Kidney (tissue), 14 donors: ENCODE data around the gene RMI2. TPM values are rescaled to one million over a fixed set of nuclear protein-coding genes. Genes with fewer than 3 reads are reported as not detected.

Source experiments
- DNase-seq, 5 donors: peaks; one replicate each; pipeline ENCODE4 v3.0.0-alpha.2; 2013 to 2020
- FAIRE-seq: peaks from 2 replicates; lab custom pipeline; 2012; peaks lifted over from hg19 to GRCh38; lab: Jason Lieb, UNC
- H3K27ac ChIP-seq, 2 donors: one replicate each; pipeline ENCODE4 v1.7.0; 2013; ENCODE audit warnings: low read depth in 2 of 2, low read length in 2 of 2, inconsistent platforms in 1 of 2
- H3K27me3 ChIP-seq: one replicate; pipeline ENCODE4 v1.7.1; 2013; ENCODE audit warnings: low read length, inconsistent platforms; ENCODE audit not compliant: control insufficient read depth, insufficient read depth
- H3K36me3 ChIP-seq, 3 donors: one replicate each; pipeline versions ENCODE4 v1.7.0 to v1.7.1; 2013; ENCODE audit warnings: low read length in 3 of 3, control low read depth in 1 of 3, inconsistent platforms in 1 of 3; ENCODE audit not compliant: insufficient read depth in 3 of 3, control insufficient read depth in 2 of 3
- H3K4me1 ChIP-seq, 3 donors: one replicate each; pipeline versions ENCODE4 v1.7.0 to v1.7.1; 2013; ENCODE audit warnings: low read length in 3 of 3, inconsistent platforms in 1 of 3, low read depth in 1 of 3; ENCODE audit not compliant: control insufficient read depth in 2 of 3, insufficient read depth in 2 of 3
- H3K4me3 ChIP-seq, 3 donors: one replicate each; pipeline versions ENCODE4 v1.7.0 to v1.8.1; 2013; ENCODE audit warnings: low read length in 3 of 3, control low read depth in 1 of 3, inconsistent platforms in 1 of 3
- H3K9ac ChIP-seq, 3 donors: one replicate each; pipeline versions ENCODE4 v1.7.0 to v1.7.1; 2013; ENCODE audit warnings: low read length in 3 of 3, control low read depth in 1 of 3, inconsistent platforms in 1 of 3
- H3K9me3 ChIP-seq, 3 donors: one replicate each; pipeline versions ENCODE4 v1.7.0 to v1.7.1; 2013; ENCODE audit warnings: low read length in 3 of 3, control low read depth in 1 of 3, inconsistent platforms in 1 of 3; ENCODE audit not compliant: control insufficient read depth in 2 of 3, insufficient read depth in 1 of 3
- intact Hi-C: fragments of 100-400 bp; cut with DNase I; formaldehyde crosslinking; loops from one replicate; pipeline ENCODE4 v1.11.1; 2022
- polyA plus RNA-seq: library from polyadenylated mRNA; stranded (reverse); fragments of 350-450 nt; fragmentation: Illumina TruSeq; extraction: RNeasy Lipid Tissue Mini Kit (QIAGEN cat#74804); gene quantifications from one replicate; pipeline ENCODE4 v1.2.3, GENCODE V29; 2014; ENCODE audit warnings: low read depth, low replicate concordance; ENCODE audit not compliant: insufficient read depth
- total RNA-seq: library from RNA; stranded (reverse); fragmentation: NEBNext Ultra II Directional; extraction: Animal tissue kit (Norgen Biotek cat#: 25700); gene quantifications from one replicate; pipeline ENCODE4 v1.2.1, GENCODE V29; 2021
- TF ChIP-seq, protein P1 (sequence below): IDR thresholded peaks from 3 replicates; pipeline ENCODE4 v1.5.1; 2012; ENCODE audit warnings: mild to moderate bottlenecking, moderate library complexity, borderline replicate concordance; ENCODE audit not compliant: insufficient read depth; ENCODE audit errors: extremely low read depth
- donor health status: control.
- donor health status: control.
- donor health status: control.
- donor health status: control.
- donor health status: control.
- donor health status: DM: yes; HTN: yes; CAD: no.
- donor health status: Normal renal cell carcinoma (clear cell type).

RMI2 gene
- total and polyA plus RNA-seq, 2 donors from 2014 or later = 4.6 to 5.2 TPM

DNA sequence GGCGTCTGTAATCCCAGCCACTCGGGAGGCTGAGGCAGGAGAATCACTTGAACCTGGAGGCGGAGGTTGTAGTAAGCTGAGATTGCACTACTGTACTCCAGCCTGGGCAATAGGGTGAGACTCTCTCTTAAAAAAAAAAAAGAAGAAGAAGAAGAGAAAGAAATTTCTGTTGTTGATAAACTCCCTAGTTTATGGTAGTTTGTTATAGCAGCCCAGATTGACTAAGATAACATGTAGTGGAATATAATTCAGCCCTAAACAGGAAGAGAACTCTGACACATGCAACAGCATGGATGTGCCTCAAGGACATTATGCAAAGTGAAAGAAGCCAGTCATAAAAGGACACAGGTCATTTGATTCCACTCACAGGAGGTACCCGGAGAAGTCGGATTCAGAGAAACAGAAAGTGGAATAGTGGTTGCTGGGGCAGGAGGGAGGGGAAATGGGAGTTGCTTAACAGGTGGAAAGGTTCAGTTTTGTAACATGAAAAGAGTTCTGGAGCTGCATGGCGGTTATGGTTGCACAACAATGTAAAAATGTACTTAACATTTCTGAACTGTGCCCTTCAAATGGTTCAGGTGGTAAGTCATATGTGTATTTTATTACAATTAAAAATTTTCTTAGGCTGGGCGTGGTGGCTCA lies 38.1 kb upstream of the RMI2 start:
- H3K27ac ChIP-seq = no peak overlapping the region
- FAIRE-seq (no peak), DNase-seq (no peak)
- peaks cover 0 to 16% (median 4%) of the 10 kb centered on the region in 3 donors for H3K4me1 ChIP-seq
- H3K9me3 ChIP-seq = peaks cover 0 to 2% (median 0%) of the 10 kb centered on the region in 3 donors
- no peaks in the 10 kb centered on the region for H3K27me3 ChIP-seq
- intact Hi-C loops = no loop called here
- no peak overlapping the region for H3K9ac ChIP-seq
- TF ChIP-seq, protein P1, sequence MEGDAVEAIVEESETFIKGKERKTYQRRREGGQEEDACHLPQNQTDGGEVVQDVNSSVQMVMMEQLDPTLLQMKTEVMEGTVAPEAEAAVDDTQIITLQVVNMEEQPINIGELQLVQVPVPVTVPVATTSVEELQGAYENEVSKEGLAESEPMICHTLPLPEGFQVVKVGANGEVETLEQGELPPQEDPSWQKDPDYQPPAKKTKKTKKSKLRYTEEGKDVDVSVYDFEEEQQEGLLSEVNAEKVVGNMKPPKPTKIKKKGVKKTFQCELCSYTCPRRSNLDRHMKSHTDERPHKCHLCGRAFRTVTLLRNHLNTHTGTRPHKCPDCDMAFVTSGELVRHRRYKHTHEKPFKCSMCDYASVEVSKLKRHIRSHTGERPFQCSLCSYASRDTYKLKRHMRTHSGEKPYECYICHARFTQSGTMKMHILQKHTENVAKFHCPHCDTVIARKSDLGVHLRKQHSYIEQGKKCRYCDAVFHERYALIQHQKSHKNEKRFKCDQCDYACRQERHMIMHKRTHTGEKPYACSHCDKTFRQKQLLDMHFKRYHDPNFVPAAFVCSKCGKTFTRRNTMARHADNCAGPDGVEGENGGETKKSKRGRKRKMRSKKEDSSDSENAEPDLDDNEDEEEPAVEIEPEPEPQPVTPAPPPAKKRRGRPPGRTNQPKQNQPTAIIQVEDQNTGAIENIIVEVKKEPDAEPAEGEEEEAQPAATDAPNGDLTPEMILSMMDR = no peak
- H3K36me3 ChIP-seq = no peaks in the 10 kb centered on the region
- no peak overlapping the region for H3K4me3 ChIP-seq

DNA sequence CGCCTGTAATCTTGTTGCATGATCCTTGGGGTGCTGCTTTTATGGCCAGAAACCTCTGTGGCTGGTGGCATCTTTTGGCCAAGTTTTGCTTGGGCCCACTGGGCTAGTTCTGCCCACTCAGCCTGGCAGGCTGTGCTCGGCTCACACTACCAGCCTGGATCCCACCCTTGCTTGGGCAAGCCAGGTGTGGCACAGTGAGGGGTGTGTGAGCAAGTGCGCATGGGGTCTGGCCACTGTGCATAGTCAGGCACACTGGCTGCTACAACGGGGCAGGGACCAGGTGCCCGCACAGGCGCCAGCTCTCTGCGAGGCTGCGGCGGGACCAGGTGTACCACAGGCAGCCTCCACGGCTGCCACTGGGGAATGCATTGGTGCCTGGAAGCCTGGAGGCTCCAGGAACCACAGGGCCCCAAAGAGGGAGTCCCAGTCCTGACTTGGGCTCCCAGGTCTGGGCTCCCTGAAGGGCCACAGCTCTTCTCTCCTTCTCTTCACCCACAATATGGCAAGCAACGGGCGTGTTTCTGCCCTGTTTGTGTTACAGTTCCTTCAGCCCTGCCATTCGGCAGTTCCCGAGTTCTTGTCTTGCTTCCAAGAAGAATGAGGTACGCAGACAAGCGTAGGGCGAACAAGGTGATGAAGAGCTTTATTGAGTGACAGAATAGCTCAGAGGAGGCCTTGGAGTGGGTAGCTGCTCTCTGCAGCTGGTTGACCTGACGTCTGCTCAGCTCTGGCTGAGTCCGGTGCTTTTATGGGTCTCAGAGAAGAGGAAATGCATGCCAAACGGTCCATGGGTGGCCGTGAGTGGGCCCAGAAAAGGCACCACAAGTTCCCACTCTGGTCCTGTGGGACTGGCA lies 37.4 kb upstream of the RMI2 start:
- peaks cover under 1 to 18% (median 4%) of the 10 kb centered on the region in 3 donors for H3K4me1 ChIP-seq
- no peak for DNase-seq
- no peaks in the 10 kb centered on the region for H3K27me3 ChIP-seq
- peaks cover 0 to 2% (median 0%) of the 10 kb centered on the region in 3 donors for H3K9me3 ChIP-seq
- no peak overlapping the region for H3K4me3 ChIP-seq
- no peaks in the 10 kb centered on the region for H3K36me3 ChIP-seq
- intact Hi-C loops = no loop called here
- peak overlapping the region; percentile 32 to 56 for H3K27ac ChIP-seq
- TF ChIP-seq, protein P1 = no peak
- FAIRE-seq = no peak
- H3K9ac ChIP-seq = no peak overlapping the region

DNA sequence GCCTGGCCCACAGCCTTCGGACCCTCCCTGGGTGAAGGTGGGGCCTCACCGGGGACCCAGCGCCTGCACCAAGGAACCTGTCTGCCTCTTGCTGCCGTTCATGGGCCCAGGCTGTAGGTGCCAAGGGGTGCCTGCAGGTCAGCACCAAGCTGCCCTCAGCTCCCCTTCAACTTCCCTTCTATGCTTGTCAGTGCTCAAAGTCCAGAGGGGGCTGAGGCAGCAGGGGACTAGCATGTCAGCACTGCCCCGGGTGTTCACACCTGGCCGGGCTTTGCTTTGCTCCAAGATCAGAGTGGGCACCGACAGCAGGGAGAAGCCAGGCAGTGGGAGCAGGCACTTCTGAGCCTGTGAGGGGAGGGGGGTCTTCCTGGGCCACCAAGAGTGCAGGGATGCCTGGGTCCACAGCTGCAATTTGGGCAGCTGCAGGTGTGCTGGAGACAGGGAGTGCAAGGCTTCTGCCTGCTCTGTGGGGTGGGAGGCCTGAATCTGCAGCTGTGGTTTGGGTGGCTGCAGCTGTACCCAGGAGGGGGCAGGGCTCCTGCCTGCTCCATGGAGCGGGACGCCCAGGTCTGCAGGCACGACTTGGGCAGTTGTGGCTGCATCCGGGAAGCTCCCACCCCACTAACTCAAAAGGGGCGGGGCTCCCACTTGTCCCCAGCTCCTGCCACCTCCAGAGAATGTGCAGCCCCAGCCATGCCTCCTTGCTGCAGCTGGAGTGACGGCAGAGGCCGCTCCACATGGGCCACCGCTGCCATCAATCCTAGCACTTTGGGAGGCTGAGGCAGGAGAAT lies 36.6 kb upstream of the RMI2 start:
- H3K9ac ChIP-seq = no peak overlapping the region
- FAIRE-seq (no peak), DNase-seq (peak; percentile 78 to 93 (median 83))
- intact Hi-C loops = no loop called here
- H3K4me1 ChIP-seq = peaks cover 2 to 21% (median 6%) of the 10 kb centered on the region in 3 donors
- TF ChIP-seq, protein P1 = no peak
- no peak overlapping the region for H3K4me3 ChIP-seq
- peak overlapping the region; percentile 32 to 56 for H3K27ac ChIP-seq
- H3K9me3 ChIP-seq = peaks cover 0 to 1% (median 0%) of the 10 kb centered on the region in 3 donors
- H3K36me3 ChIP-seq = no peaks in the 10 kb centered on the region
- H3K27me3 ChIP-seq = no peaks in the 10 kb centered on the region
